ENCODE measurements around the gene UTF1.
"Not testable (repeated sequence)": the region's sequence is repeated elsewhere in the genome, so short reads cannot be mapped to it uniquely, and the experiment has no call there.

UTF1 gene

GRCh38 chr10:133265052-133265451 lies 35.0 kb downstream of the UTF1 start:
- DNase-seq (ENCODE audit: low read depth in 2 of 2): not testable (repeated sequence)

- DNase-seq (ENCODE audit: low read depth in 2 of 2): no peak
These were observed 36.2 kb downstream of the UTF1 start for GRCh38 chr10:133266056-133266795.

GRCh38 chr10:133267293-133267692 lies 37.3 kb downstream of the UTF1 start:
- DNase-seq (ENCODE audit: low read depth in 2 of 2): no peak

GRCh38 chr10:133267829-133268228 lies 37.8 kb downstream of the UTF1 start:
- no peak for DNase-seq (ENCODE audit: low read depth in 2 of 2)

- no peak for DNase-seq (ENCODE audit: low read depth in 2 of 2)
These were observed 38.5 kb downstream of the UTF1 start for GRCh38 chr10:133268532-133268931.

- DNase-seq (ENCODE audit: low read depth in 2 of 2): no peak
These were observed 39.4 kb downstream of the UTF1 start for GRCh38 chr10:133269367-133269766.

GRCh38 chr10:133270204-133270603 lies 40.2 kb downstream of the UTF1 start:
- no peak for DNase-seq (ENCODE audit: low read depth in 2 of 2)

GRCh38 chr10:133270773-133271297 lies 40.8 kb downstream of the UTF1 start:
- no peak for DNase-seq (ENCODE audit: low read depth in 2 of 2)

GRCh38 chr10:133271521-133272300 lies 41.7 kb downstream of the UTF1 start:
- no peak for DNase-seq (ENCODE audit: low read depth in 2 of 2)

GRCh38 chr10:133272301-133272963 lies 42.4 kb downstream of the UTF1 start:
- DNase-seq (ENCODE audit: low read depth in 2 of 2): no peak

GRCh38 chr10:133272964-133273420 lies 43.0 kb downstream of the UTF1 start:
- no peak for DNase-seq (ENCODE audit: low read depth in 2 of 2)

GRCh38 chr10:133273534-133274143 lies 43.6 kb downstream of the UTF1 start:
- DNase-seq (ENCODE audit: low read depth in 2 of 2): no peak

- DNase-seq (ENCODE audit: low read depth in 2 of 2): no peak
These were observed 45.0 kb downstream of the UTF1 start for GRCh38 chr10:133274751-133275683.

GRCh38 chr10:133275684-133276092 lies 45.7 kb downstream of the UTF1 start:
- DNase-seq (ENCODE audit: low read depth in 2 of 2): no peak

- no peak for DNase-seq (ENCODE audit: low read depth in 2 of 2)
These were observed 46.0 kb downstream of the UTF1 start for GRCh38 chr10:133276100-133276434.

- DNase-seq (ENCODE audit: low read depth in 2 of 2): no peak
These were observed 46.6 kb downstream of the UTF1 start, which contains the start of gene ADAM8 for GRCh38 chr10:133276435-133277201. TSS of gene ADAM8 (minus strand) at chr10:133276868. CDS start at chr10:133276817, 51 bp downstream.

GRCh38 chr10:133277277-133277992 lies 47.4 kb downstream of the UTF1 start:
- DNase-seq (ENCODE audit: low read depth in 2 of 2): no peak

- no peak for DNase-seq (ENCODE audit: low read depth in 2 of 2)
These were observed 48.1 kb downstream of the UTF1 start for GRCh38 chr10:133277993-133278576.

Data from fibroblast of skin of left quadriceps (primary cell).